ENCODE data around the gene ARHGEF28. TPM values are rescaled to one million over a fixed set of nuclear protein-coding genes. Genes with fewer than 3 reads are reported as not detected.

ARHGEF28 gene
- total and polyA plus RNA-seq, 2 of the 13 experiments (the other 11 are each of a cell fraction or from before 2014, with no cell fraction given): 17.4 to 34.1 TPM

DNA sequence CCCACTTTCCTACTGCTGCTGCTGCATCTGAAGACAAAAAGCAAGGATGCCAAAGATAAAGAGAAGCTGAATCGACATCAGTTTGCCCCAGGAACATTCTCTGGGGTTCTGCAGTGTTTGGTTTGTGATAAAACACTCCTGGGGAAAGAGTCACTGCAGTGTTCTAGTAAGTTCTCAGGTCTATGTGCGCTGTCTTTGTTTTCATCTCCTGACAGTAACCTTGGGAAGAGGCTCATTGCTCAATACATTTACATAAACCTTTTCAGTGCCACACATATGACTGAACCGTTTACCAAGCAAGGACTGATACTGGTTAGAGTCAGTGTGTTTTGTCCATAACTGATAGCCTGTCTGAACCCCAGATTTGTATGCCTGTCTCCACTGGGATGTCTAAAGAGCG is 232.1 kb downstream of the ARHGEF28 start (continued):
- TF ChIP-seq REPIN1 (CRISPR knock-in tag; IDR thresholded peaks at IDR 0.05; ENCODE audit: borderline replicate concordance, low read depth) (peak; percentile 44; the same call in 1 of the 2 replicates), NFE2L2 (IDR thresholded peaks at IDR 0.05; ENCODE audit: low read length) (no peak), ZNF790 (CRISPR knock-in tag; IDR thresholded peaks at IDR 0.05; ENCODE audit: borderline replicate concordance) (no peak), ZNF75D (CRISPR knock-in tag; IDR thresholded peaks at IDR 0.05; ENCODE audit: borderline replicate concordance) (no peak), ZFP82 (CRISPR knock-in tag; IDR thresholded peaks at IDR 0.05; ENCODE audit: borderline replicate concordance) (no peak), ZNF138 (CRISPR knock-in tag; IDR thresholded peaks at IDR 0.05; ENCODE audit: low read depth) (no peak), MTF2 (CRISPR knock-in tag; IDR thresholded peaks at IDR 0.05; ENCODE audit: borderline replicate concordance) (no peak)
- TF ChIP-seq, protein P1, sequence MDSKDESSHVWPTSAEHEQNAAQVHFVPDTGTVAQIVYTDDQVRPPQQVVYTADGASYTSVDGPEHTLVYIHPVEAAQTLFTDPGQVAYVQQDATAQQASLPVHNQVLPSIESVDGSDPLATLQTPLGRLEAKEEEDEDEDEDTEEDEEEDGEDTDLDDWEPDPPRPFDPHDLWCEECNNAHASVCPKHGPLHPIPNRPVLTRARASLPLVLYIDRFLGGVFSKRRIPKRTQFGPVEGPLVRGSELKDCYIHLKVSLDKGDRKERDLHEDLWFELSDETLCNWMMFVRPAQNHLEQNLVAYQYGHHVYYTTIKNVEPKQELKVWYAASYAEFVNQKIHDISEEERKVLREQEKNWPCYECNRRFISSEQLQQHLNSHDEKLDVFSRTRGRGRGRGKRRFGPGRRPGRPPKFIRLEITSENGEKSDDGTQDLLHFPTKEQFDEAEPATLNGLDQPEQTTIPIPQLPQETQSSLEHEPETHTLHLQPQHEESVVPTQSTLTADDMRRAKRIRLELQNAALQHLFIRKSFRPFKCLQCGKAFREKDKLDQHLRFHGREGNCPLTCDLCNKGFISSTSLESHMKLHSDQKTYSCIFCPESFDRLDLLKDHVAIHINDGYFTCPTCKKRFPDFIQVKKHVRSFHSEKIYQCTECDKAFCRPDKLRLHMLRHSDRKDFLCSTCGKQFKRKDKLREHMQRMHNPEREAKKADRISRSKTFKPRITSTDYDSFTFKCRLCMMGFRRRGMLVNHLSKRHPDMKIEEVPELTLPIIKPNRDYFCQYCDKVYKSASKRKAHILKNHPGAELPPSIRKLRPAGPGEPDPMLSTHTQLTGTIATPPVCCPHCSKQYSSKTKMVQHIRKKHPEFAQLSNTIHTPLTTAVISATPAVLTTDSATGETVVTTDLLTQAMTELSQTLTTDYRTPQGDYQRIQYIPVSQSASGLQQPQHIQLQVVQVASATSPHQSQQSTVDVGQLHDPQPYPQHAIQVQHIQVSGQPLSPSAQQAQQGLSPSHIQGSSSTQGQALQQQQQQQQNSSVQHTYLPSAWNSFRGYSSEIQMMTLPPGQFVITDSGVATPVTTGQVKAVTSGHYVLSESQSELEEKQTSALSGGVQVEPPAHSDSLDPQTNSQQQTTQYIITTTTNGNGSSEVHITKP (CRISPR knock-in tag; IDR thresholded peaks at IDR 0.05; ENCODE audit: low read depth): no peak
- TF ChIP-seq, protein P2, sequence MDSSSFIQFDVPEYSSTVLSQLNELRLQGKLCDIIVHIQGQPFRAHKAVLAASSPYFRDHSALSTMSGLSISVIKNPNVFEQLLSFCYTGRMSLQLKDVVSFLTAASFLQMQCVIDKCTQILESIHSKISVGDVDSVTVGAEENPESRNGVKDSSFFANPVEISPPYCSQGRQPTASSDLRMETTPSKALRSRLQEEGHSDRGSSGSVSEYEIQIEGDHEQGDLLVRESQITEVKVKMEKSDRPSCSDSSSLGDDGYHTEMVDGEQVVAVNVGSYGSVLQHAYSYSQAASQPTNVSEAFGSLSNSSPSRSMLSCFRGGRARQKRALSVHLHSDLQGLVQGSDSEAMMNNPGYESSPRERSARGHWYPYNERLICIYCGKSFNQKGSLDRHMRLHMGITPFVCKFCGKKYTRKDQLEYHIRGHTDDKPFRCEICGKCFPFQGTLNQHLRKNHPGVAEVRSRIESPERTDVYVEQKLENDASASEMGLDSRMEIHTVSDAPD (CRISPR knock-in tag; IDR thresholded peaks at IDR 0.05): 0 out of 2 replicates have a peak, but pooled peaks have one; percentile 32
- TF ChIP-seq, protein P3, sequence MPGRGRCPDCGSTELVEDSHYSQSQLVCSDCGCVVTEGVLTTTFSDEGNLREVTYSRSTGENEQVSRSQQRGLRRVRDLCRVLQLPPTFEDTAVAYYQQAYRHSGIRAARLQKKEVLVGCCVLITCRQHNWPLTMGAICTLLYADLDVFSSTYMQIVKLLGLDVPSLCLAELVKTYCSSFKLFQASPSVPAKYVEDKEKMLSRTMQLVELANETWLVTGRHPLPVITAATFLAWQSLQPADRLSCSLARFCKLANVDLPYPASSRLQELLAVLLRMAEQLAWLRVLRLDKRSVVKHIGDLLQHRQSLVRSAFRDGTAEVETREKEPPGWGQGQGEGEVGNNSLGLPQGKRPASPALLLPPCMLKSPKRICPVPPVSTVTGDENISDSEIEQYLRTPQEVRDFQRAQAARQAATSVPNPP (CRISPR knock-in tag; IDR thresholded peaks at IDR 0.05): no peak
- TF ChIP-seq, protein P4, sequence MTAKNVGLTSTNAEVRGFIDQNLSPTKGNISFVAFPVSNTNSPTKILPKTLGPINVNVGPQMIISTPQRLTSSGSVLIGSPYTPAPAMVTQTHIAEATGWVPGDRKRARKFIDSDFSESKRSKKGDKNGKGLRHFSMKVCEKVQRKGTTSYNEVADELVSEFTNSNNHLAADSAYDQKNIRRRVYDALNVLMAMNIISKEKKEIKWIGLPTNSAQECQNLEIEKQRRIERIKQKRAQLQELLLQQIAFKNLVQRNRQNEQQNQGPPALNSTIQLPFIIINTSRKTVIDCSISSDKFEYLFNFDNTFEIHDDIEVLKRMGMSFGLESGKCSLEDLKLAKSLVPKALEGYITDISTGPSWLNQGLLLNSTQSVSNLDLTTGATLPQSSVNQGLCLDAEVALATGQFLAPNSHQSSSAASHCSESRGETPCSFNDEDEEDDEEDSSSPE (CRISPR knock-in tag; IDR thresholded peaks at IDR 0.05): no peak
- TF ChIP-seq, protein P5, sequence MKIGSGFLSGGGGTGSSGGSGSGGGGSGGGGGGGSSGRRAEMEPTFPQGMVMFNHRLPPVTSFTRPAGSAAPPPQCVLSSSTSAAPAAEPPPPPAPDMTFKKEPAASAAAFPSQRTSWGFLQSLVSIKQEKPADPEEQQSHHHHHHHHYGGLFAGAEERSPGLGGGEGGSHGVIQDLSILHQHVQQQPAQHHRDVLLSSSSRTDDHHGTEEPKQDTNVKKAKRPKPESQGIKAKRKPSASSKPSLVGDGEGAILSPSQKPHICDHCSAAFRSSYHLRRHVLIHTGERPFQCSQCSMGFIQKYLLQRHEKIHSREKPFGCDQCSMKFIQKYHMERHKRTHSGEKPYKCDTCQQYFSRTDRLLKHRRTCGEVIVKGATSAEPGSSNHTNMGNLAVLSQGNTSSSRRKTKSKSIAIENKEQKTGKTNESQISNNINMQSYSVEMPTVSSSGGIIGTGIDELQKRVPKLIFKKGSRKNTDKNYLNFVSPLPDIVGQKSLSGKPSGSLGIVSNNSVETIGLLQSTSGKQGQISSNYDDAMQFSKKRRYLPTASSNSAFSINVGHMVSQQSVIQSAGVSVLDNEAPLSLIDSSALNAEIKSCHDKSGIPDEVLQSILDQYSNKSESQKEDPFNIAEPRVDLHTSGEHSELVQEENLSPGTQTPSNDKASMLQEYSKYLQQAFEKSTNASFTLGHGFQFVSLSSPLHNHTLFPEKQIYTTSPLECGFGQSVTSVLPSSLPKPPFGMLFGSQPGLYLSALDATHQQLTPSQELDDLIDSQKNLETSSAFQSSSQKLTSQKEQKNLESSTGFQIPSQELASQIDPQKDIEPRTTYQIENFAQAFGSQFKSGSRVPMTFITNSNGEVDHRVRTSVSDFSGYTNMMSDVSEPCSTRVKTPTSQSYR (CRISPR knock-in tag; IDR thresholded peaks at IDR 0.05; ENCODE audit: borderline replicate concordance): 0 out of 2 replicates have a peak, but pooled peaks have one; percentile 7
- TF ChIP-seq, protein P6, sequence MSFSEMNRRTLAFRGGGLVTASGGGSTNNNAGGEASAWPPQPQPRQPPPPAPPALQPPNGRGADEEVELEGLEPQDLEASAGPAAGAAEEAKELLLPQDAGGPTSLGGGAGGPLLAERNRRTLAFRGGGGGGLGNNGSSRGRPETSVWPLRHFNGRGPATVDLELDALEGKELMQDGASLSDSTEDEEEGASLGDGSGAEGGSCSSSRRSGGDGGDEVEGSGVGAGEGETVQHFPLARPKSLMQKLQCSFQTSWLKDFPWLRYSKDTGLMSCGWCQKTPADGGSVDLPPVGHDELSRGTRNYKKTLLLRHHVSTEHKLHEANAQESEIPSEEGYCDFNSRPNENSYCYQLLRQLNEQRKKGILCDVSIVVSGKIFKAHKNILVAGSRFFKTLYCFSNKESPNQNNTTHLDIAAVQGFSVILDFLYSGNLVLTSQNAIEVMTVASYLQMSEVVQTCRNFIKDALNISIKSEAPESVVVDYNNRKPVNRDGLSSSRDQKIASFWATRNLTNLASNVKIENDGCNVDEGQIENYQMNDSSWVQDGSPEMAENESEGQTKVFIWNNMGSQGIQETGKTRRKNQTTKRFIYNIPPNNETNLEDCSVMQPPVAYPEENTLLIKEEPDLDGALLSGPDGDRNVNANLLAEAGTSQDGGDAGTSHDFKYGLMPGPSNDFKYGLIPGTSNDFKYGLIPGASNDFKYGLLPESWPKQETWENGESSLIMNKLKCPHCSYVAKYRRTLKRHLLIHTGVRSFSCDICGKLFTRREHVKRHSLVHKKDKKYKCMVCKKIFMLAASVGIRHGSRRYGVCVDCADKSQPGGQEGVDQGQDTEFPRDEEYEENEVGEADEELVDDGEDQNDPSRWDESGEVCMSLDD (CRISPR knock-in tag; IDR thresholded peaks at IDR 0.05; ENCODE audit: borderline replicate concordance): peak; percentile 85; the same call in 1 of the 2 replicates
